Measurements from ENCODE around the gene DAND5. TPM values are rescaled to one million over a fixed set of nuclear protein-coding genes. Genes with fewer than 3 reads are reported as not detected.

The DAND5 gene
- polyA plus RNA-seq, 1 of the 3 experiments (the other 2 are of a cell fraction), result 1.0 TPM

GRCh38 chr19:12946731-12947496 lies 22.5 kb upstream of the DAND5 start:
- Histone ChIP-seq H3K9me3 (no peaks in the 10 kb centered on the region), H3F3A (replicated peaks; ENCODE audit: insufficient read depth) (peaks cover 53% of the 10 kb centered on the region), H3K9ac (peak overlapping the region; percentile 90), H3K36me3 (replicated peaks in 1 of 2; ENCODE audit: control insufficient read depth in 1 of 2, insufficient read depth in 2 of 2, low read length in 1 of 2) (peaks cover 46 to 62% of the 10 kb centered on the region in 2 experiments), H3K4me3 (ENCODE audit: low read depth in 2 of 2, low read length in 1 of 2) (peak overlapping the region; percentile 66 to 73), H3K4me1 (ENCODE audit: control insufficient read depth in 1 of 2, insufficient read depth in 2 of 2, low read depth in 1 of 2, low read length in 1 of 2) (peaks cover 3 to 20% of the 10 kb centered on the region in 2 experiments), H3K9me2 (no peaks in the 10 kb centered on the region), H3K27ac (ENCODE audit: low read depth in 2 of 2, low read length in 1 of 2) (peak overlapping the region; percentile 87 to 92), H3K79me2 (ENCODE audit: insufficient read depth) (peaks cover 63% of the 10 kb centered on the region), H4K20me1 (ENCODE audit: insufficient read depth) (peaks cover 4% of the 10 kb centered on the region), H2AFZ (ENCODE audit: low read depth) (no peak overlapping the region), H3K4me2 (peak overlapping the region; percentile 89), H3K27me3 (ENCODE audit: insufficient read depth) (no peaks in the 10 kb centered on the region)
- WGBS (ENCODE audit: low lambda C conversion rate), result 52% methylated on average over 14 of the region's 14 CpGs
- TF ChIP-seq FOXJ3 (CRISPR knock-in tag; IDR thresholded peaks at IDR 0.05) (no peak), CHD2 (IDR thresholded peaks at IDR 0.05; ENCODE audit: low read length, partially characterized antibody) (no peak), GATA2 (CRISPR knock-in tag; IDR thresholded peaks at IDR 0.05) (no peak), PBX3 (IDR thresholded peaks at IDR 0.05) (no peak), MEF2A (IDR thresholded peaks at IDR 0.05; ENCODE audit: borderline replicate concordance, low read depth) (no peak)
- ChIA-PET POLR2A (interaction anchor here (0.6 to 1.6 kb wide), 9 partner anchors 8 to 224 kb away, joined by 3 to 13 read pairs (median 4); partner anchors contain the start of genes CALR, FARSA and GCDH), CTCF (interaction anchor here (0.9 to 2.1 kb wide), 6 partner anchors 10 to 147 kb away, joined by 4 to 20 read pairs (median 6); partner anchors contain the start of gene GADD45GIP1)
- DNase-seq, result no peak

- POLR2A ChIA-PET, result interaction anchor here (0.9 to 1.6 kb wide), 3 partner anchors 10 to 17 kb away, joined by 3 to 7 read pairs (median 3); partner anchors contain the start of genes CALR and FARSA
Measured at GRCh38 chr19:12947702-12948611, 21.4 kb upstream of the DAND5 start.

More at GRCh38 chr19:12947702-12948611, 21.4 kb upstream of the DAND5 start:
- Histone ChIP-seq H3K9me3 (no peaks in the 10 kb centered on the region), H3F3A (replicated peaks; ENCODE audit: insufficient read depth) (peaks cover 55% of the 10 kb centered on the region), H3K9me2 (no peaks in the 10 kb centered on the region), H3K36me3 (replicated peaks in 1 of 2; ENCODE audit: control insufficient read depth in 1 of 2, insufficient read depth in 2 of 2, low read length in 1 of 2) (peaks cover 46 to 55% of the 10 kb centered on the region in 2 experiments), H3K79me2 (ENCODE audit: insufficient read depth) (peaks cover 54% of the 10 kb centered on the region), H3K27ac (ENCODE audit: low read depth in 2 of 2, low read length in 1 of 2) (no peak overlapping the region; a peak in 1 of 4 replicates), H3K4me2 (peak overlapping the region; percentile 89; the same call in 1 of the 2 replicates), H3K27me3 (ENCODE audit: insufficient read depth) (no peaks in the 10 kb centered on the region), H2AFZ (ENCODE audit: low read depth) (no peak overlapping the region), H3K4me1 (ENCODE audit: control insufficient read depth in 1 of 2, insufficient read depth in 2 of 2, low read depth in 1 of 2, low read length in 1 of 2) (peaks cover 11 to 29% of the 10 kb centered on the region in 2 experiments), H4K20me1 (ENCODE audit: insufficient read depth) (peaks cover 4% of the 10 kb centered on the region), H3K9ac (no peak overlapping the region; the same call in 1 of the 2 replicates), H3K4me3 (ENCODE audit: low read depth in 2 of 2, low read length in 1 of 2) (no peak overlapping the region)
- WGBS (ENCODE audit: low lambda C conversion rate), result 89% methylated on average over 19 of the region's 28 CpGs
- no peak for TF ChIP-seq EP300 (IDR thresholded peaks at IDR 0.05; ENCODE audit: borderline replicate concordance in 1 of 2, low read depth in 1 of 2, low read length in 1 of 2)
- no peak for TF ChIP-seq IRF3 (IDR thresholded peaks at IDR 0.05; ENCODE audit: low read depth, low read length)
- no peak for TF ChIP-seq POLR2AphosphoS5 (IDR thresholded peaks at IDR 0.05; ENCODE audit: low read depth, low read length)
- no peak for TF ChIP-seq RXRA (IDR thresholded peaks at IDR 0.05; ENCODE audit: borderline replicate concordance, low read depth)
- no peak for DNase-seq
- CTCF ChIA-PET, result interaction anchor here (1.0 to 2.1 kb wide), 6 partner anchors 9 to 146 kb away, joined by 4 to 20 read pairs (median 5); partner anchors contain the start of gene GADD45GIP1

Measured in SK-N-SH (cell line).